HG03520 (cell line): Measurements from ENCODE around the gene ZBTB12.
"Not testable (repeated sequence)": the region's sequence is repeated elsewhere in the genome, so short reads cannot be mapped to it uniquely, and the experiment has no call there.

ENCODE experiments used
- ATAC-seq: cut with Tn5 transposase; IDR thresholded peaks from one replicate; pipeline ENCODE4 v1.9.1; 2021; ENCODE audit warnings: mild to moderate bottlenecking, moderate library complexity; ENCODE audit not compliant: unreplicated experiment

The ZBTB12 gene

GRCh38 chr6:31851980-31852718 is 49.7 kb downstream of the ZBTB12 start:
- ATAC-seq = not testable (repeated sequence)

- ATAC-seq = no peak
Measured at GRCh38 chr6:31851485-31851832, 50.4 kb downstream of the ZBTB12 start.

- ATAC-seq = no peak
Measured at GRCh38 chr6:31850765-31851484, 51.0 kb downstream of the ZBTB12 start.
